H1 (cell line): Measurements from ENCODE around the gene WDR37. TPM values are rescaled to one million over a fixed set of nuclear protein-coding genes. Genes with fewer than 3 reads are reported as not detected.

ENCODE experiments used
- BCL11A ChIP-seq, 2 experiments: IDR thresholded peaks; one replicate each; pipeline ENCODE4 v1.6.1; 2011; ENCODE audit warnings: low read depth in 2 of 2, low read length in 2 of 2, mild to moderate bottlenecking in 2 of 2
- CBX5 ChIP-seq: fragments of 300-800, 300-1000 bp; sonication (generic); IDR thresholded peaks from 2 replicates; pipeline ENCODE4 v1.7.1; 2016; ENCODE audit warnings: antibody characterized with exemption, low read length, low read depth
- HDAC6 ChIP-seq: IDR thresholded peaks from one replicate; pipeline ENCODE4 v1.7.1; 2012; ENCODE audit warnings: low read depth, mild to moderate bottlenecking, inconsistent platforms, low read length, moderate library complexity
- KDM1A ChIP-seq: fragments of 200-600, 300-600 bp; sonication (generic); IDR thresholded peaks from 2 replicates; pipeline ENCODE4 v1.7.1; 2016; ENCODE audit warnings: mild to moderate bottlenecking, low read length, borderline replicate concordance
- KDM4A ChIP-seq: IDR thresholded peaks from one replicate; pipeline ENCODE4 v1.7.1; 2012; ENCODE audit warnings: low read depth, mild to moderate bottlenecking, moderate library complexity, low read length, inconsistent platforms; ENCODE audit not compliant: severe bottlenecking
- NANOG ChIP-seq: IDR thresholded peaks from 2 replicates; pipeline ENCODE4 v1.6.1; 2011; ENCODE audit warnings: low read length, low read depth, mild to moderate bottlenecking, inconsistent platforms; ENCODE audit not compliant: insufficient read depth, poor library complexity, severe bottlenecking
- SP2 ChIP-seq: IDR thresholded peaks from 2 replicates; pipeline ENCODE4 v1.6.1; 2012; ENCODE audit warnings: mild to moderate bottlenecking, low read length, inconsistent platforms
- SRF ChIP-seq: IDR thresholded peaks from 2 replicates; pipeline ENCODE4 v1.6.1; 2011; ENCODE audit warnings: mild to moderate bottlenecking, low read depth, low read length, moderate library complexity
- polyA plus RNA-seq, 7 experiments: library from polyadenylated mRNA; depleted of rRNA in 3 of 7; stranded (reverse) in 5 of 7; unstranded in 2 of 7; fragments of >200 nt in 5 of 7; fragments of 200-250 nt in 2 of 7; gene quantifications; 1 replicate in 5 of 7; 2 replicates in 1 of 7; 4 replicates in 1 of 7; pipeline versions ENCODE4 v1.2.1 to v1.2.3, GENCODE V29; 2011 to 2013; ENCODE audit warnings: missing spikeins in 2 of 7, mixed read lengths in 2 of 7
- total RNA-seq: library from RNA; stranded (reverse); fragmentation: NEBNext Ultra II Directional; extraction: Animal tissue kit (Norgen Biotek cat#: 25700); gene quantifications from 2 replicates; pipeline ENCODE4 v1.2.1, GENCODE V29; 2021
- TF ChIP-seq, protein P1 (sequence below): IDR thresholded peaks from 2 replicates; pipeline ENCODE4 v1.6.1; 2012; ENCODE audit warnings: inconsistent platforms

The WDR37 gene
- total and polyA plus RNA-seq, 2 of the 8 experiments (the other 6 are each of a cell fraction or from before 2014, with no cell fraction given): 9.6 to 12.0 TPM

DNA sequence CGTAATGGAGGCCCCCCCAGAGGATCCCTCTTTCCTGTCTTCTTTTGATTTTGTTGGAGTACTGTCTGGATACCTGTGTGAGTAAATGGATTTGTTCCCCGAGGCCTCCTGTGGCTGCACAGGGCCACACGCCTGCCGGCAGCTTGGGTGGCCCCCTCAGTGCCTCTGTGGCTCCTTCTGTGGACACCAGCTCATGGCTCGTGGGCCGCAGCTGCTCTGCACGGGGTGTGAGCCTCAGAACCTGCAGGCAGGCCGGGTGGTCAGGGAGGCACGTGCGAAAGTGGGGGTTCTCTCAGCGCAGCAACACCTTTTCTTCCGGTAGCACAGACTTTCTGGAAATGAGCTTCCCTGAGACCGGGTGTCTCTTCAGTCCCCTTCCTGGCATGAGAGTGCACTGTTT, 70.3 kb downstream of the WDR37 start (continued):
- TF ChIP-seq NANOG: no peak
- no peak for TF ChIP-seq KDM4A
- TF ChIP-seq, protein P1, sequence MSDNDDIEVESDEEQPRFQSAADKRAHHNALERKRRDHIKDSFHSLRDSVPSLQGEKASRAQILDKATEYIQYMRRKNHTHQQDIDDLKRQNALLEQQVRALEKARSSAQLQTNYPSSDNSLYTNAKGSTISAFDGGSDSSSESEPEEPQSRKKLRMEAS: no peak
- no peak for TF ChIP-seq CBX5
- no peak for TF ChIP-seq BCL11A (IDR thresholded peaks at IDR 0.05; ENCODE audit: low read depth in 2 of 2, low read length in 2 of 2)
- no peak for TF ChIP-seq KDM1A
- no peak for TF ChIP-seq HDAC6
- TF ChIP-seq SP2: no peak
- no peak for TF ChIP-seq SRF
